Neural progenitor cell (in vitro differentiated cells): ENCODE results near the gene TNFRSF14. TPM values are rescaled to one million over a fixed set of nuclear protein-coding genes. Genes with fewer than 3 reads are reported as not detected.

ENCODE experiments used
- DNase-seq: peaks from one replicate; pipeline ENCODE4 v3.0.0-alpha.2; 2016; ENCODE audit warnings: low spot score
- H2AFZ ChIP-seq: fragments of 200-600 bp; sonication (generic); replicated peaks from 2 replicates; pipeline ENCODE4 v1.6.1; 2016; ENCODE audit warnings: antibody characterized with exemption
- H3F3A ChIP-seq: fragments of 200-600 bp; sonication (generic); 2 replicates; pipeline ENCODE4 v1.6.1; 2016; ENCODE audit warnings: antibody characterized with exemption, low read depth
- H3K27ac ChIP-seq: fragments of 200-600 bp; sonication (generic); 2 replicates; pipeline ENCODE4 v1.5.1; 2016; ENCODE audit warnings: mild to moderate bottlenecking
- H3K27me3 ChIP-seq: fragments of 200-600 bp; sonication (generic); 2 replicates; pipeline ENCODE4 v1.6.1; 2016; ENCODE audit warnings: mild to moderate bottlenecking, moderate library complexity
- H3K36me3 ChIP-seq: fragments of 200-600 bp; sonication (generic); 2 replicates; pipeline ENCODE4 v1.5.1; 2016
- H3K4me1 ChIP-seq: fragments of 200-600 bp; sonication (generic); 2 replicates; pipeline ENCODE4 v1.6.1; 2016; ENCODE audit warnings: mixed run types
- H3K4me2 ChIP-seq: fragments of 200-600 bp; sonication (generic); 2 replicates; pipeline ENCODE4 v1.6.1; 2016
- H3K4me3 ChIP-seq: fragments of 200-600 bp; sonication (generic); 2 replicates; pipeline ENCODE4 v1.5.1; 2016
- H3K79me2 ChIP-seq: fragments of 200-600 bp; sonication (generic); 2 replicates; pipeline ENCODE4 v1.6.1; 2016; ENCODE audit warnings: low read depth
- H3K9ac ChIP-seq: fragments of 200-600 bp; sonication (generic); 2 replicates; pipeline ENCODE4 v1.6.1; 2016
- H3K9me3 ChIP-seq: fragments of 200-600 bp; sonication (generic); 2 replicates; pipeline ENCODE4 v1.5.1; 2016; ENCODE audit warnings: low read depth
- H4K20me1 ChIP-seq: fragments of 200-600 bp; sonication (generic); 2 replicates; pipeline ENCODE4 v1.6.1; 2016; ENCODE audit warnings: low read depth
- H3K27ac Mint-ChIP-seq: 3 replicates; pipeline ENCODE4 v1.8.0; 2021; ENCODE audit warnings: mixed read lengths
- H3K27me3 Mint-ChIP-seq: 2 replicates; pipeline ENCODE4 v1.8.0; 2022; ENCODE audit warnings: low read depth, mild to moderate bottlenecking, inconsistent platforms, moderate library complexity, mixed read lengths; ENCODE audit not compliant: insufficient read depth
- H3K36me3 Mint-ChIP-seq: 3 replicates; pipeline ENCODE4 v1.8.0; 2021; ENCODE audit warnings: mixed read lengths
- H3K4me1 Mint-ChIP-seq: 3 replicates; pipeline ENCODE4 v1.8.0; 2021; ENCODE audit warnings: mixed read lengths
- H3K4me3 Mint-ChIP-seq: 3 replicates; pipeline ENCODE4 v1.8.0; 2021; ENCODE audit warnings: mild to moderate bottlenecking, moderate library complexity, mixed read lengths
- H3K9me3 Mint-ChIP-seq: 3 replicates; pipeline ENCODE4 v1.8.0; 2020; ENCODE audit warnings: mixed read lengths
- EZH2 ChIP-seq: fragments of 200-600 bp; sonication (generic); IDR thresholded peaks from 2 replicates; pipeline ENCODE4 v1.6.1; 2017; ENCODE audit warnings: antibody characterized with exemption, mild to moderate bottlenecking, moderate library complexity
- EZH2phosphoT487 ChIP-seq: fragments of 200-600 bp; sonication (generic); IDR thresholded peaks from 2 replicates; pipeline ENCODE4 v1.6.1; 2017; ENCODE audit warnings: antibody characterized with exemption
- total RNA-seq: library from RNA; depleted of rRNA; stranded (reverse); fragments of >200 nt; gene quantifications from 2 replicates; pipeline ENCODE4 v1.2.3, GENCODE V29; 2015; ENCODE audit warnings: low replicate concordance
- TF ChIP-seq, protein P1 (sequence below): fragments of 200-600 bp; sonication (generic); IDR thresholded peaks from 2 replicates; pipeline ENCODE4 v1.5.1; 2017; ENCODE audit warnings: antibody characterized with exemption, mild to moderate bottlenecking

TNFRSF14 gene
- total RNA-seq, 1 donor from 2014 or later: not detected

DNA sequence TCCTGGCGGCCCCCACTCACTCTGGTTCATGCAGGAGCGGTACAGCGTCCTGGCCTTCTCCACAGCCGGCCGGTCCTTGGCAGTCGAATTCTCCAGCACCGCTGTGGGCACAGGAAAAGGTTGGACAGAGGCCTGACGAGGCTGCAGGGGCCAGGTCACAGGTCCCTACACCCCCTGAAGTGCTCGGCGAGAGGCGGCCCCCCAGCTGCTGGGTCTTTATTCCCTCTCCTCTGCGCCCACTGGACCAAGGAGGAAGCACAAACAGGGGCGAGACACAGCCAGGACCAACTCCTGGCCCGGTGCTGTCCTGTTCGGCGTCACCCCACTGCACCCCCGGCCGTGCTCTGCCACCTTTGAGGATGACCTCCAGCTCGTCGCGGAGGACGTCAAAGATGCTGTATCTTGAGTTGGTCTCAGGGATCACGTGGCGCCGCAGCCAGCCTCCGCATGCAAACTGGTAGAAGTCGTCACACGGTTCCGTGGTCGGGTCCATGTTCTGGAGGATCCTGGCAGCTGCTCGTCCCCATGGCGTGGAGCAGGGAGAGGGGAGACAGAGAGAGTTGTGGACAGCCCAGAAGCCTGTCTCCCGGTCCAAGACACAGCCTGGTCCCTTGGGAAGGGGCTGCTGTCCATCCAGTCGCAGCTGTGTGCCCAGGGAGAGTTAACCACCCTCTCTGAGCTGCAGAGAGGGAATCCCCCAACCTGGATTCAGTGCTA lies 53.3 kb downstream of the TNFRSF14 start:
- H3K27ac Mint-ChIP-seq: no peak overlapping the region
- H3K36me3 Mint-ChIP-seq: no peaks in the 10 kb centered on the region
- TF ChIP-seq, protein P1, sequence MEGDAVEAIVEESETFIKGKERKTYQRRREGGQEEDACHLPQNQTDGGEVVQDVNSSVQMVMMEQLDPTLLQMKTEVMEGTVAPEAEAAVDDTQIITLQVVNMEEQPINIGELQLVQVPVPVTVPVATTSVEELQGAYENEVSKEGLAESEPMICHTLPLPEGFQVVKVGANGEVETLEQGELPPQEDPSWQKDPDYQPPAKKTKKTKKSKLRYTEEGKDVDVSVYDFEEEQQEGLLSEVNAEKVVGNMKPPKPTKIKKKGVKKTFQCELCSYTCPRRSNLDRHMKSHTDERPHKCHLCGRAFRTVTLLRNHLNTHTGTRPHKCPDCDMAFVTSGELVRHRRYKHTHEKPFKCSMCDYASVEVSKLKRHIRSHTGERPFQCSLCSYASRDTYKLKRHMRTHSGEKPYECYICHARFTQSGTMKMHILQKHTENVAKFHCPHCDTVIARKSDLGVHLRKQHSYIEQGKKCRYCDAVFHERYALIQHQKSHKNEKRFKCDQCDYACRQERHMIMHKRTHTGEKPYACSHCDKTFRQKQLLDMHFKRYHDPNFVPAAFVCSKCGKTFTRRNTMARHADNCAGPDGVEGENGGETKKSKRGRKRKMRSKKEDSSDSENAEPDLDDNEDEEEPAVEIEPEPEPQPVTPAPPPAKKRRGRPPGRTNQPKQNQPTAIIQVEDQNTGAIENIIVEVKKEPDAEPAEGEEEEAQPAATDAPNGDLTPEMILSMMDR: no peak
- TF ChIP-seq EZH2 (no peak), EZH2phosphoT487 (no peak)
- Histone ChIP-seq H3K4me2 (no peak overlapping the region), H3K4me3 (no peak overlapping the region), H3K4me1 (peaks cover 7% of the 10 kb centered on the region), H3F3A (peaks cover 14% of the 10 kb centered on the region), H4K20me1 (no peaks in the 10 kb centered on the region), H3K36me3 (no peaks in the 10 kb centered on the region), H3K9ac (no peak overlapping the region), H3K27ac (no peak overlapping the region), H3K27me3 (peaks cover 9% of the 10 kb centered on the region), H3K9me3 (no peaks in the 10 kb centered on the region), H2AFZ (no peak overlapping the region), H3K79me2 (no peaks in the 10 kb centered on the region)
- peaks cover 11% of the 10 kb centered on the region for H3K9me3 Mint-ChIP-seq
- H3K4me1 Mint-ChIP-seq: peaks cover 10% of the 10 kb centered on the region
- no peak overlapping the region for H3K4me3 Mint-ChIP-seq
- DNase-seq: no peak
- peaks cover 7% of the 10 kb centered on the region for H3K27me3 Mint-ChIP-seq

DNA sequence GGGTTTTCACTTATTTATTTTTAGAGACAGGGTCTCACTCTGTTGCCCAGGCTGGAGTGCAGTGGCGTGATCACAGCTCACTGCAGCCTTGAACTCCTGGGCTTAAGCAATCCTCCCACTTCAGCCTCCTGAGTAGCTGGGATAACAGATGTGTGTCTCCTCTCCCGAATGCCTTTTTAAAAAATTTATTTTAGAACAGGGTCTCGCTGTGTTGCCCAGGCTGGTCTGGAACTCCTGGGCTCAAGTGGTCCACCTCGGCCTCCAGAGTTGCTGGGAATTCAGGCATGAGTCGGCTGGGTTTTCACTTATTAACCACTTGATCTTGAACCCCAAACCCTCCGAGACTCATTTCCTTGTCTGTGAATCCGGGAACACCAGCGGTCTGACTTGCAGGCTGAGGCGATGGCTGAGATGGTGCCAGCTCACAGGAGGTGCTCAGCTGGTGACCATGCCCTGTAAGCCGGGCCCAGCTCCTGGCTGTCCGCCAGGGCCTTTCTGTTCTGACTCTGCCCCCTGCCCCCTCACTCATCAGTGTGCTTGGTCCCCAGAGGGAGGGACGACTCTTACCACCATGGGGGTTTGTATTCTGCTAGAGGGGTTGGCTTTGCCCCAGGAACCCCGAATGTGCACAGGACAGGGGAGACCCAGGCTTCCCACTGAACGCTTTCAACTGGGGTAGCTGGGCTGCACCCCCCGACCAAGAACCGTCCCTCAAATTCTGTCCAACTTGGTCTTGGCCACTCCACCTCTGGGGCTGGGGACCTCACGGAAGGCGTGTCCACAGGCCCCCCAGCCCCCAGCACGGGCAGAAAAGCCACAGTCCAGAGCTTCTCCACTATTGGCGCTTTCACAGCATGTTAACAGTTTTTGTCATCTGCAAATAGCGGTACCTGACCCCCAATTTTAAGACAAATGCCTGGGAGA lies 54.1 kb downstream of the TNFRSF14 start:
- no peak for TF ChIP-seq EZH2phosphoT487
- TF ChIP-seq, protein P1: no peak
- no peak for TF ChIP-seq EZH2
- H2AFZ ChIP-seq: no peak overlapping the region
- H3K36me3 ChIP-seq: no peaks in the 10 kb centered on the region
- Mint-ChIP-seq H3K27me3 (peaks cover 9% of the 10 kb centered on the region), H3K4me1 (peaks cover 10% of the 10 kb centered on the region), H3K27ac (no peak overlapping the region), H3K4me3 (no peak overlapping the region), H3K9me3 (peaks cover 13% of the 10 kb centered on the region), H3K36me3 (no peaks in the 10 kb centered on the region)
- H4K20me1 ChIP-seq: no peaks in the 10 kb centered on the region
- no peak for DNase-seq
- H3K79me2 ChIP-seq: no peaks in the 10 kb centered on the region
- peak overlapping the region; percentile 71 for H3K4me2 ChIP-seq
- H3K27ac ChIP-seq: no peak overlapping the region
- H3K9me3 ChIP-seq: no peaks in the 10 kb centered on the region
- H3K27me3 ChIP-seq: peaks cover 9% of the 10 kb centered on the region
- peaks cover 14% of the 10 kb centered on the region for H3F3A ChIP-seq
- H3K9ac ChIP-seq: no peak overlapping the region
- peaks cover 7% of the 10 kb centered on the region for H3K4me1 ChIP-seq
- peak overlapping the region; percentile 33 for H3K4me3 ChIP-seq

DNA sequence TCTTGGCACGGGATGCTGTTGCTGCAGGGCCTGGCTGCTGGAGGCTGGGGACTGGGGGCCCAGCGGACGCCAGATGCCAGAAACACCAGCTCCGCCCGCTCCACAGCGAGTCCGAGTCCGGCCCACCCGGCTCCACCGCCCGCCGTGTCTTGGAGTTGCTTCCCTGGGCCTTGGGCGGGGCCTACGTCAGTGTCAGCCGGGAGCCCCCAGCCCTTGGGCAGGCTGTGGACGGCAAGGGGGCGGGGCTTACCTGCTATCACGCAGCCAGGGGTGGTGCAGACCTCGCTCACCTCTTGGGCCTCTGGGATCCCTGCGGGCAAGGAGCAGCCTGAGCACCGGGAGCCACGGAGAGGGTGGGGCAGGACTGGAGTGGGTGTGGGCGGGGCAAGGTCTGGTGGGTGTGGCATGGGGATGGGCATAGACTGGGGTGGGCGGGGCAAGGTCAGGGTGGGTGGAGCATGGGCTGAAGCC lies 54.9 kb downstream of the TNFRSF14 start:
- Histone ChIP-seq H3K79me2 (no peaks in the 10 kb centered on the region), H3K27me3 (peaks cover 13% of the 10 kb centered on the region), H2AFZ (no peak overlapping the region), H3K36me3 (no peaks in the 10 kb centered on the region), H3K9me3 (no peaks in the 10 kb centered on the region), H3K4me2 (peak overlapping the region; percentile 71), H3F3A (peaks cover 14% of the 10 kb centered on the region), H3K4me3 (peak overlapping the region; percentile 33), H3K27ac (no peak overlapping the region), H3K4me1 (peaks cover 7% of the 10 kb centered on the region), H3K9ac (no peak overlapping the region), H4K20me1 (no peaks in the 10 kb centered on the region)
- H3K27me3 Mint-ChIP-seq: peaks cover 10% of the 10 kb centered on the region
- H3K27ac Mint-ChIP-seq: no peak overlapping the region
- no peak overlapping the region for H3K4me3 Mint-ChIP-seq
- TF ChIP-seq, protein P1: no peak
- TF ChIP-seq EZH2phosphoT487: no peak
- no peak for TF ChIP-seq EZH2
- H3K4me1 Mint-ChIP-seq: peaks cover 10% of the 10 kb centered on the region
- H3K36me3 Mint-ChIP-seq: no peaks in the 10 kb centered on the region
- DNase-seq: peak; percentile 84
- H3K9me3 Mint-ChIP-seq: peaks cover 18% of the 10 kb centered on the region
